Lower lobe of right lung (tissue), 2 donors: Measurements from ENCODE around the gene TMEM117. TPM values are rescaled to one million over a fixed set of nuclear protein-coding genes. Genes with fewer than 3 reads are reported as not detected.

Source experiments
- ATAC-seq, 2 donors: fragments of 200-7000 bp; cut with Tn5 transposase; one replicate each; pipeline ENCODE4 v1.9.1; 2020 to 2022; ENCODE audit warnings: mild to moderate bottlenecking in 2 of 2, moderate library complexity in 2 of 2
- DNase-seq: peaks from one replicate; pipeline ENCODE4 v3.0.0-alpha.2; 2020
- H3K27ac ChIP-seq: fragments of 200-600 bp; one replicate; pipeline ENCODE4 v1.8.0; 2022
- H3K27me3 ChIP-seq: fragments of 200-600 bp; one replicate; pipeline ENCODE4 v1.8.0; 2022; ENCODE audit warnings: low read depth
- H3K36me3 ChIP-seq: fragments of 200-600 bp; one replicate; pipeline ENCODE4 v1.8.0; 2022; ENCODE audit warnings: mild to moderate bottlenecking
- H3K4me1 ChIP-seq: fragments of 200-600 bp; one replicate; pipeline ENCODE4 v1.8.0; 2022
- H3K4me3 ChIP-seq: fragments of 200-600 bp; one replicate; pipeline ENCODE4 v1.8.0; 2022; ENCODE audit warnings: mild to moderate bottlenecking
- H3K9me3 ChIP-seq: fragments of 200-600 bp; one replicate; pipeline ENCODE4 v1.8.0; 2022
- CTCF ChIP-seq: fragments of 200-600 bp; IDR thresholded peaks from one replicate; pipeline ENCODE4 v1.8.0; 2022; ENCODE audit warnings: antibody characterized with exemption, mild to moderate bottlenecking
- intact Hi-C: fragments of 100-400 bp; cut with DNase I; formaldehyde crosslinking; loops from one replicate; pipeline ENCODE4 v1.11.0; 2022
- total RNA-seq: library from RNA; stranded (reverse); fragmentation: NEBNext Ultra II Directional; extraction: Animal tissue kit (Norgen Biotek cat#: 25700); gene quantifications from one replicate; pipeline ENCODE4 v1.2.1, GENCODE V29; 2021
- donor health status: DM: no; HTN: yes; CAD: no; lungs with severe emphysema.

The TMEM117 gene
- total RNA-seq, 1 donor from 2014 or later, result 4.5 TPM

DNA sequence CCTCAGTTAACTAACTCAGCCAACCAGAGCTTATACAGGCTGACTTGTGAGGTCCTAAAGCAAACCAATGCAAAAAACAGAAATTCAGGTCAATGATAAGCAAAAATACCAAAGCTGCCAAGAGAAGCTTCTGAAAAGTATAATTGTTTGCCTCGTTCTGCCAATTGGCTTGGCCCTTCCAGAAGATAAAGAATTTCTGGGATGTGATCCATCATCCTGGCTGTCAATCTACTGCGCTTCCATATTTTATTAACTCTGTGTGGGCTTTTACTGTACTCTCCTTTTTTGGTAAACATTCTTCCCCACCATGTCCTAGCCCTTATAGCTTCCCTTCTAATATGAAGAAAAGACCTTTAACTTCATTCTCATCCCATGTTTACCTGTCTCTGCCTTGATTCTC is 387.9 kb downstream of the TMEM117 start:
- Histone ChIP-seq H3K9me3 (no peaks in the 10 kb centered on the region), H3K36me3 (no peaks in the 10 kb centered on the region), H3K27ac (no peak overlapping the region), H3K4me3 (no peak overlapping the region), H3K4me1 (no peaks in the 10 kb centered on the region), H3K27me3 (no peaks in the 10 kb centered on the region)
- DNase-seq (no peak), ATAC-seq (no peak)
- TF ChIP-seq CTCF, result no peak
- intact Hi-C loops, result no loop called here

- intact Hi-C loops, result no loop called here
- H3K4me1 ChIP-seq, result no peaks in the 10 kb centered on the region
- no peaks in the 10 kb centered on the region for H3K36me3 ChIP-seq
- ATAC-seq (no peak), DNase-seq (no peak)
- no peak overlapping the region for H3K27ac ChIP-seq
- no peak for TF ChIP-seq CTCF
- no peaks in the 10 kb centered on the region for H3K9me3 ChIP-seq
- H3K4me3 ChIP-seq, result no peak overlapping the region
- H3K27me3 ChIP-seq, result no peaks in the 10 kb centered on the region
Observed at GRCh38 chr12:44224399-44225148, 388.7 kb downstream of the TMEM117 start.

DNA sequence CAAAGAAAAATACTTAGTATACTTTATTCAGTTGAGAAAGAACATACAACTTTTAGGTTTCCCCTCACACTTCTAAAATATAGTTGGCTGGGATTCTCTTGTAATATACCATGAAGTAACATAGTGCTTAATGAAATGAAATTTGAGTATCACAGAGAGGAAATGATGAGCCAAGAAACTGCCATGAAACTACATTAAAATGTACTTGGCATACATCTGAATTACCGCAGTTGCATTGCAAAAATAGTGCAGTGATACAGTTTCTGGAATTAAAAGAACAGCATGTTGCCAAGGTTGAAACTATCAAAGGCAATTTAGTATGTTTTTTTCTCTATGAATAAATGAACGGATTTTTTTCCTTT is 389.2 kb downstream of the TMEM117 start:
- no peaks in the 10 kb centered on the region for H3K27me3 ChIP-seq
- H3K4me1 ChIP-seq, result no peaks in the 10 kb centered on the region
- TF ChIP-seq CTCF, result no peak
- H3K4me3 ChIP-seq, result no peak overlapping the region
- DNase-seq (no peak), ATAC-seq (no peak)
- intact Hi-C loops, result no loop called here
- H3K36me3 ChIP-seq, result no peaks in the 10 kb centered on the region
- H3K9me3 ChIP-seq, result no peaks in the 10 kb centered on the region
- H3K27ac ChIP-seq, result no peak overlapping the region

DNA sequence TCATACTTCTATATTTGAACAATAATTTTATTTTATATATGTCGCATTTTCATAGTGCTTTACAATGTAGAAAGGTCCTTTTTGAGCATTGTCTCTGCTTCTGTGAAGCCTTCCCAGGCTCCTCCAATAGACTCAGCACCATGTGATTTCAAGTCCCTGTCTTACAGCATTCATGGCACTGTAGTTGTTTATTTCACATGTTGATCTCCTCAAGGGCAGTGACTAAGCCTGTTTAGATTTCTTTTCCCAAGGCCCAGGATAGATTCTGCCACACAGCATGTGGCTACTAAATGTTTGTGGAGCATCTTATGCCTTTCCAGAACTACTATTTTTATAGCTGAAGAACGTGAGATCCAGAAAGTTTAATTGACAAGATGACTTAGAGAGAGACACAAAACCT is 391.7 kb downstream of the TMEM117 start:
- Histone ChIP-seq H3K36me3 (no peaks in the 10 kb centered on the region), H3K9me3 (no peaks in the 10 kb centered on the region), H3K27me3 (no peaks in the 10 kb centered on the region), H3K27ac (no peak overlapping the region), H3K4me1 (no peaks in the 10 kb centered on the region), H3K4me3 (no peak overlapping the region)
- ATAC-seq (no peak), DNase-seq (no peak)
- TF ChIP-seq CTCF, result no peak
- intact Hi-C loops, result no loop called here

DNA sequence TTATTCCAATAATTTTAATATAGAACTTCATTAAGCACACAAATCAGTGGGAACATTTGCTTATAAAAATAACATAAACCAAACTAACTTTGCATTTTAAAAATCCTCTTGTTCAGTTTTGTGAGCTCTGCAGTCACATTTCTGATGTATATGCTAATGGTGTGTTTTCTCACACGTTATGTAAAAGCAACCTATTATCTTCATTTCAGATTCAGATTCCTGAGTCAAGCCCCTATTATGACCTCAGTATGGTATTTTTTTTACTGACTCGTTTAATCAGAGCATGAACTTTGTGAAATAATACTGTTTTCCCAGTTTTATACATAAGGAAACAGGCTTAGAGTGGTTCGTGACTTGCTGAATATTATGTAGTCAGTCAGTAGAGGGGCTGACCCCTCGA is 394.0 kb downstream of the TMEM117 start:
- H3K27me3 ChIP-seq, result no peaks in the 10 kb centered on the region
- DNase-seq, result no peak
- no peak for ATAC-seq
- H3K9me3 ChIP-seq, result no peaks in the 10 kb centered on the region
- no peak overlapping the region for H3K27ac ChIP-seq
- no peaks in the 10 kb centered on the region for H3K4me1 ChIP-seq
- intact Hi-C loops, result no loop called here
- no peaks in the 10 kb centered on the region for H3K36me3 ChIP-seq
- H3K4me3 ChIP-seq, result no peak overlapping the region
- no peak for TF ChIP-seq CTCF
